HG02938 (cell line): ENCODE measurements around the gene SMOC2.

Experiments used
- ATAC-seq: cut with Tn5 transposase; IDR thresholded peaks from one replicate; pipeline ENCODE4 v1.9.1; 2021; ENCODE audit warnings: mild to moderate bottlenecking, moderate library complexity; ENCODE audit not compliant: unreplicated experiment

Gene SMOC2

GRCh38 chr6:168415098-168415992 is 25.6 kb upstream of the SMOC2 start:
- no peak for ATAC-seq

- ATAC-seq, result no peak
Measured at GRCh38 chr6:168415993-168416530, 24.9 kb upstream of the SMOC2 start.

GRCh38 chr6:168416531-168416930 is 24.5 kb upstream of the SMOC2 start:
- ATAC-seq, result no peak

- ATAC-seq, result no peak
Measured at GRCh38 chr6:168417191-168417590, 23.8 kb upstream of the SMOC2 start.

GRCh38 chr6:168417679-168418557 is 23.1 kb upstream of the SMOC2 start:
- ATAC-seq, result no peak

- ATAC-seq, result no peak
Measured at GRCh38 chr6:168418711-168419121, 22.3 kb upstream of the SMOC2 start.

GRCh38 chr6:168419569-168419968 is 21.4 kb upstream of the SMOC2 start:
- ATAC-seq, result no peak

- ATAC-seq, result no peak
Measured at GRCh38 chr6:168420084-168420483, 20.9 kb upstream of the SMOC2 start.

GRCh38 chr6:168420706-168421105 is 20.3 kb upstream of the SMOC2 start:
- no peak for ATAC-seq

GRCh38 chr6:168427184-168427583 is 13.8 kb upstream of the SMOC2 start:
- ATAC-seq, result no peak

GRCh38 chr6:168428052-168428826 is 12.7 kb upstream of the SMOC2 start:
- no peak for ATAC-seq

GRCh38 chr6:168428863-168429262 is 12.1 kb upstream of the SMOC2 start:
- ATAC-seq, result no peak

GRCh38 chr6:168432196-168432595 is 8.8 kb upstream of the SMOC2 start:
- no peak for ATAC-seq

- no peak for ATAC-seq
Measured at GRCh38 chr6:168433898-168434297, 7.1 kb upstream of the SMOC2 start.

- no peak for ATAC-seq
Measured at GRCh38 chr6:168434505-168434904, 6.5 kb upstream of the SMOC2 start.

- ATAC-seq, result no peak
Measured at GRCh38 chr6:168437751-168438150, 3.2 kb upstream of the SMOC2 start.

- no peak for ATAC-seq
Measured at GRCh38 chr6:168438783-168439520, 2.0 kb upstream of the SMOC2 start.

GRCh38 chr6:168439794-168440450 is 1.1 kb upstream of the SMOC2 start:
- ATAC-seq, result no peak
